SK-N-SH (cell line): ENCODE data around the gene RNLS. TPM values are rescaled to one million over a fixed set of nuclear protein-coding genes. Genes with fewer than 3 reads are reported as not detected.

ENCODE experiments used
- CTCF ChIA-PET: fragments of 300-600, 350-600 bp; formaldehyde crosslinking; extraction: SDS; loops from one replicate; lab custom pipeline; 2021; lab: Yijun Ruan, JAX
- POLR2A ChIA-PET: fragments of 350-600 bp; sonication (Branson Sonifier 250); formaldehyde crosslinking; extraction: SDS; loops from one replicate; lab custom pipeline; 2020; ENCODE audit warnings: antibody characterized with exemption, inconsistent platforms; lab: Yijun Ruan, JAX
- DNase-seq: peaks from one replicate; pipeline ENCODE4 v3.0.0; 2012
- H2AFZ ChIP-seq: fragments of 200-600 bp; sonication (generic); 2 replicates; pipeline ENCODE4 v1.8.1; 2016; ENCODE audit warnings: antibody characterized with exemption, mild to moderate bottlenecking, low read depth
- H3F3A ChIP-seq: fragments of 200-600 bp; sonication (generic); replicated peaks from 2 replicates; pipeline ENCODE3; 2016; ENCODE audit warnings: antibody characterized with exemption, mild to moderate bottlenecking; ENCODE audit not compliant: insufficient read depth
- H3K27ac ChIP-seq, 2 experiments: fragments of 200-500 bp in 1 of 2; fragments of 200-600 bp in 1 of 2; sonication (Bioruptor generic) in 1 of 2; sonication (generic), shearing (Covaris generic) in 1 of 2; 2 replicates each; pipeline versions ENCODE4 v1.5.1 to v1.6.1; 2014 to 2016; ENCODE audit warnings: low read depth in 2 of 2, inconsistent platforms in 1 of 2, low read length in 1 of 2, mild to moderate bottlenecking in 1 of 2, mixed read lengths in 1 of 2
- H3K27me3 ChIP-seq: fragments of 200-600 bp; sonication (generic), shearing (Covaris generic); 2 replicates; pipeline ENCODE4 v1.6.1; 2016; ENCODE audit warnings: mixed run types; ENCODE audit not compliant: insufficient read depth
- H3K36me3 ChIP-seq, 2 experiments: fragments of 200-500 bp in 1 of 2; fragments of 200-600 bp in 1 of 2; sonication (Bioruptor generic) in 1 of 2; sonication (generic) in 1 of 2; replicated peaks in 1 of 2; 2 replicates each; pipeline versions ENCODE3 to v1.5.1; 2014 to 2016; ENCODE audit warnings: low read length in 1 of 2, mild to moderate bottlenecking in 1 of 2; ENCODE audit not compliant: insufficient read depth in 2 of 2, control insufficient read depth in 1 of 2
- H3K4me1 ChIP-seq, 2 experiments: fragments of 200-500 bp in 1 of 2; fragments of 200-600 bp in 1 of 2; sonication (Bioruptor generic) in 1 of 2; sonication (generic), shearing (Covaris generic) in 1 of 2; 2 replicates each; pipeline versions ENCODE4 v1.5.1 to v1.6.1; 2014 to 2016; ENCODE audit warnings: low read depth in 1 of 2, low read length in 1 of 2, mixed run types in 1 of 2; ENCODE audit not compliant: insufficient read depth in 2 of 2, control insufficient read depth in 1 of 2
- H3K4me2 ChIP-seq: fragments of 200-600 bp; sonication (generic), shearing (Covaris generic); 2 replicates; pipeline ENCODE4 v1.6.1; 2017; ENCODE audit warnings: mixed run types
- H3K4me3 ChIP-seq, 2 experiments: fragments of 200-500 bp in 1 of 2; fragments of 200-600 bp in 1 of 2; sonication (Bioruptor generic) in 1 of 2; sonication (generic), shearing (Covaris generic) in 1 of 2; 2 replicates each; pipeline versions ENCODE4 v1.5.1 to v1.8.1; 2014 to 2016; ENCODE audit warnings: low read depth in 2 of 2, inconsistent platforms in 1 of 2, low read length in 1 of 2, mild to moderate bottlenecking in 1 of 2, mixed read lengths in 1 of 2, moderate library complexity in 1 of 2
- H3K79me2 ChIP-seq: fragments of 200-600 bp; sonication (generic); 2 replicates; pipeline ENCODE4 v1.8.1; 2017; ENCODE audit warnings: mild to moderate bottlenecking; ENCODE audit not compliant: insufficient read depth
- H3K9ac ChIP-seq: fragments of 200-600 bp; sonication (generic); 2 replicates; pipeline ENCODE4 v1.6.1; 2017; ENCODE audit warnings: mixed run types
- H3K9me2 ChIP-seq: fragments of 200-600 bp; sonication (generic); 2 replicates; pipeline ENCODE4 v1.6.1; 2017; ENCODE audit warnings: mixed run types
- H3K9me3 ChIP-seq: fragments of 200-600 bp; sonication (generic); 2 replicates; pipeline ENCODE4 v1.6.1; 2017; ENCODE audit warnings: mixed run types, mild to moderate bottlenecking, moderate library complexity
- H4K20me1 ChIP-seq: fragments of 200-600 bp; sonication (generic); 2 replicates; pipeline ENCODE4 v1.6.1; 2017; ENCODE audit warnings: mild to moderate bottlenecking, mixed run types; ENCODE audit not compliant: insufficient read depth
- EP300 ChIP-seq, 2 experiments: IDR thresholded peaks; 2 replicates each; pipeline versions ENCODE4 v1.4.0 to v1.6.1; 2012; ENCODE audit warnings: borderline replicate concordance in 1 of 2, low read depth in 1 of 2, low read length in 1 of 2
- FOXJ3 ChIP-seq: sonication (generic); formaldehyde crosslinking; IDR thresholded peaks from 2 replicates; pipeline ENCODE4 v1.5.1; 2020; ENCODE audit warnings: mild to moderate bottlenecking, missing genetic modification reagents
- GATA2 ChIP-seq: sonication (generic); formaldehyde crosslinking; IDR thresholded peaks from 2 replicates; pipeline ENCODE4 v1.5.0; 2020; ENCODE audit warnings: mild to moderate bottlenecking, missing genetic modification reagents
- IRF3 ChIP-seq: fragments of 150-350 bp; IDR thresholded peaks from 2 replicates; pipeline ENCODE4 v1.6.1; 2016; ENCODE audit warnings: mild to moderate bottlenecking, low read depth, low read length
- JUND ChIP-seq: IDR thresholded peaks from 2 replicates; pipeline ENCODE4 v1.4.0; 2012
- MEF2A ChIP-seq: IDR thresholded peaks from 2 replicates; pipeline ENCODE4 v1.4.0; 2012; ENCODE audit warnings: low read depth, borderline replicate concordance
- NFIC ChIP-seq: IDR thresholded peaks from 2 replicates; pipeline ENCODE4 v1.4.0; 2012; ENCODE audit warnings: borderline replicate concordance
- RAD21 ChIP-seq: IDR thresholded peaks from 2 replicates; pipeline ENCODE4 v1.6.1; 2012; ENCODE audit warnings: mild to moderate bottlenecking, low read length
- RXRA ChIP-seq: IDR thresholded peaks from 2 replicates; pipeline ENCODE4 v1.4.0; 2012; ENCODE audit warnings: low read depth, mild to moderate bottlenecking, borderline replicate concordance
- SIN3A ChIP-seq: IDR thresholded peaks from 2 replicates; pipeline ENCODE4 v1.6.1; 2012; ENCODE audit warnings: low read depth, mild to moderate bottlenecking, low read length, moderate library complexity, borderline replicate concordance
- SMC3 ChIP-seq: IDR thresholded peaks from 2 replicates; pipeline ENCODE4 v1.6.1; 2012; ENCODE audit warnings: low read depth, low read length, improper control_type of control experiment
- TAF1 ChIP-seq: IDR thresholded peaks from 2 replicates; pipeline ENCODE4 v1.6.1; 2012; ENCODE audit warnings: low read depth, mild to moderate bottlenecking, low read length, moderate library complexity, borderline replicate concordance
- TEAD4 ChIP-seq: IDR thresholded peaks from 2 replicates; pipeline ENCODE4 v1.4.0; 2012; ENCODE audit warnings: mild to moderate bottlenecking, borderline replicate concordance; ENCODE audit not compliant: insufficient read depth
- YY1 ChIP-seq: IDR thresholded peaks from 2 replicates; pipeline ENCODE4 v1.4.0; 2012; ENCODE audit warnings: low read depth, mild to moderate bottlenecking
- ZBTB33 ChIP-seq: IDR thresholded peaks from 2 replicates; pipeline ENCODE4 v1.4.0; 2012; ENCODE audit warnings: low read depth, borderline replicate concordance
- WGBS: methylation state at CpG from one replicate; pipeline ENCODE4 v1.1.6; 2017; ENCODE audit warnings: low lambda C conversion rate; 5-methylcytosine and 5-hydroxymethylcytosine counted together
- polyA plus RNA-seq, 3 experiments: library from polyadenylated mRNA; depleted of rRNA; stranded (reverse); fragments of >200 nt; gene quantifications; 2 replicates each; pipeline ENCODE4 v1.2.3, GENCODE V29; 2012
- TF ChIP-seq, protein P1 (sequence below): fragments of 200-600 bp; sonication (generic); IDR thresholded peaks from 2 replicates; pipeline ENCODE4 v1.6.1; 2017; ENCODE audit warnings: antibody characterized with exemption, mild to moderate bottlenecking, moderate library complexity

RNLS gene
- polyA plus RNA-seq, 1 of the 3 experiments (the other 2 are of a cell fraction), result not detected

GRCh38 chr10:88238615-88238914 is 344.6 kb downstream of the RNLS start:
- Histone ChIP-seq H3K4me3 (no peak overlapping the region), H3K4me1 (peaks cover 0 to 12% of the 10 kb centered on the region in 2 experiments; a peak in 2 of 4 replicates), H2AFZ (no peak overlapping the region), H3K9me2 (no peaks in the 10 kb centered on the region), H4K20me1 (no peaks in the 10 kb centered on the region), H3K36me3 (no peaks in the 10 kb centered on the region), H3K9ac (no peak overlapping the region), H3K27me3 (no peaks in the 10 kb centered on the region), H3K4me2 (no peak overlapping the region), H3K79me2 (no peaks in the 10 kb centered on the region), H3F3A (no peaks in the 10 kb centered on the region), H3K9me3 (no peaks in the 10 kb centered on the region), H3K27ac (no peak overlapping the region)
- ChIA-PET CTCF (interaction anchor here (1.8 kb wide), 1 partner anchor 9 kb away, joined by 7 read pairs; no protein-coding TSS in a partner anchor), POLR2A (interaction anchor here (1.0 kb wide), 1 partner anchor 22 kb away, joined by 3 read pairs; no protein-coding TSS in a partner anchor)
- 97% methylated on average over 2 of the region's 2 CpGs for whole genome bisulfite sequencing
- TF ChIP-seq MEF2A (no peak), SMC3 (no peak), GATA2 (no peak), RAD21 (no peak), TEAD4 (no peak), TAF1 (no peak), IRF3 (no peak), JUND (no peak), RXRA (no peak), ZBTB33 (no peak), SIN3A (no peak)
- TF ChIP-seq, protein P1, sequence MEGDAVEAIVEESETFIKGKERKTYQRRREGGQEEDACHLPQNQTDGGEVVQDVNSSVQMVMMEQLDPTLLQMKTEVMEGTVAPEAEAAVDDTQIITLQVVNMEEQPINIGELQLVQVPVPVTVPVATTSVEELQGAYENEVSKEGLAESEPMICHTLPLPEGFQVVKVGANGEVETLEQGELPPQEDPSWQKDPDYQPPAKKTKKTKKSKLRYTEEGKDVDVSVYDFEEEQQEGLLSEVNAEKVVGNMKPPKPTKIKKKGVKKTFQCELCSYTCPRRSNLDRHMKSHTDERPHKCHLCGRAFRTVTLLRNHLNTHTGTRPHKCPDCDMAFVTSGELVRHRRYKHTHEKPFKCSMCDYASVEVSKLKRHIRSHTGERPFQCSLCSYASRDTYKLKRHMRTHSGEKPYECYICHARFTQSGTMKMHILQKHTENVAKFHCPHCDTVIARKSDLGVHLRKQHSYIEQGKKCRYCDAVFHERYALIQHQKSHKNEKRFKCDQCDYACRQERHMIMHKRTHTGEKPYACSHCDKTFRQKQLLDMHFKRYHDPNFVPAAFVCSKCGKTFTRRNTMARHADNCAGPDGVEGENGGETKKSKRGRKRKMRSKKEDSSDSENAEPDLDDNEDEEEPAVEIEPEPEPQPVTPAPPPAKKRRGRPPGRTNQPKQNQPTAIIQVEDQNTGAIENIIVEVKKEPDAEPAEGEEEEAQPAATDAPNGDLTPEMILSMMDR, result no peak
- no peak for DNase-seq

GRCh38 chr10:88237896-88238614 is 345.1 kb downstream of the RNLS start:
- Histone ChIP-seq H3K4me3 (no peak overlapping the region), H3K9me2 (no peaks in the 10 kb centered on the region), H3K4me2 (no peak overlapping the region), H3K27ac (no peak overlapping the region), H3K27me3 (no peaks in the 10 kb centered on the region), H4K20me1 (no peaks in the 10 kb centered on the region), H3K4me1 (peaks cover 0 to 10% of the 10 kb centered on the region in 2 experiments; a peak in 2 of 4 replicates), H2AFZ (no peak overlapping the region), H3K9me3 (no peaks in the 10 kb centered on the region)
- 65% methylated on average over 2 of the region's 2 CpGs for WGBS
- POLR2A ChIA-PET, result interaction anchor here (1.0 kb wide), 1 partner anchor 22 kb away, joined by 3 read pairs; no protein-coding TSS in a partner anchor
- no peak for DNase-seq
- TF ChIP-seq ZBTB33 (no peak), TEAD4 (no peak), RXRA (no peak), NFIC (no peak), EP300 (IDR thresholded peaks at IDR 0.05; ENCODE audit: borderline replicate concordance in 1 of 2, low read depth in 1 of 2, low read length in 1 of 2) (no peak), TAF1 (no peak), JUND (no peak), RAD21 (no peak), MEF2A (no peak), FOXJ3 (CRISPR knock-in tag) (no peak), IRF3 (no peak), YY1 (no peak)
- TF ChIP-seq, all 33 proteins: peak for 0
- Histone ChIP-seq H3F3A (no peaks in the 10 kb centered on the region), H3K36me3 (no peaks in the 10 kb centered on the region), H3K9ac (no peak overlapping the region), H3K79me2 (no peaks in the 10 kb centered on the region)
- CTCF ChIA-PET, result no interaction called here
